Tibial artery (tissue), 4 donors: ENCODE measurements around the gene MAGI3.

Experiments used
- DNase-seq, 2 donors: peaks; one replicate each; pipeline ENCODE4 v3.0.0-alpha.2; 2019
- H3K27ac ChIP-seq, 2 donors: fragments of 200-600 bp; sonication (generic) in 1 of 2; 1 replicate in 1 of 2; 2 replicates in 1 of 2; pipeline ENCODE4 v1.5.1; 2018 to 2019; ENCODE audit warnings: mild to moderate bottlenecking in 1 of 2
- H3K27me3 ChIP-seq, 2 donors: fragments of 200-600 bp; sonication (generic) in 1 of 2; one replicate each; pipeline versions ENCODE4 v1.5.1 to v1.6.0; 2016 to 2019
- H3K36me3 ChIP-seq, 3 donors: fragments of 200-600 bp; sonication (generic) in 2 of 3; one replicate each; pipeline ENCODE4 v1.5.1; 2016 to 2019; ENCODE audit warnings: mild to moderate bottlenecking in 2 of 3
- H3K4me1 ChIP-seq, 4 donors: fragments of 200-600 bp; sonication (generic) in 2 of 4; 1 replicate in 3 of 4; 2 replicates in 1 of 4; pipeline ENCODE4 v1.5.1; 2016 to 2019
- H3K4me3 ChIP-seq, 2 donors: fragments of 200-600 bp; sonication (generic) in 1 of 2; 1 replicate in 1 of 2; 2 replicates in 1 of 2; pipeline ENCODE4 v1.5.1; 2018 to 2019; ENCODE audit warnings: mild to moderate bottlenecking in 2 of 2
- H3K9me3 ChIP-seq, 3 donors: fragments of 200-600 bp; sonication (generic) in 1 of 3; one replicate each; pipeline ENCODE4 v1.5.1; 2016 to 2019
- intact Hi-C: fragments of 100-400 bp; cut with DNase I; formaldehyde crosslinking; loops from one replicate; pipeline ENCODE4 v1.15.0; 2023; ENCODE audit warnings: low total_unique reads
- TF ChIP-seq, protein P1 (sequence below), 2 experiments: fragments of 200-600 bp in 1 of 2; fragments of 450-650 bp in 1 of 2; IDR thresholded peaks; one replicate each; pipeline ENCODE4 v1.5.1; 2017 to 2019; ENCODE audit warnings: antibody characterized with exemption in 2 of 2, mild to moderate bottlenecking in 1 of 2, moderate library complexity in 1 of 2

Gene MAGI3

DNA sequence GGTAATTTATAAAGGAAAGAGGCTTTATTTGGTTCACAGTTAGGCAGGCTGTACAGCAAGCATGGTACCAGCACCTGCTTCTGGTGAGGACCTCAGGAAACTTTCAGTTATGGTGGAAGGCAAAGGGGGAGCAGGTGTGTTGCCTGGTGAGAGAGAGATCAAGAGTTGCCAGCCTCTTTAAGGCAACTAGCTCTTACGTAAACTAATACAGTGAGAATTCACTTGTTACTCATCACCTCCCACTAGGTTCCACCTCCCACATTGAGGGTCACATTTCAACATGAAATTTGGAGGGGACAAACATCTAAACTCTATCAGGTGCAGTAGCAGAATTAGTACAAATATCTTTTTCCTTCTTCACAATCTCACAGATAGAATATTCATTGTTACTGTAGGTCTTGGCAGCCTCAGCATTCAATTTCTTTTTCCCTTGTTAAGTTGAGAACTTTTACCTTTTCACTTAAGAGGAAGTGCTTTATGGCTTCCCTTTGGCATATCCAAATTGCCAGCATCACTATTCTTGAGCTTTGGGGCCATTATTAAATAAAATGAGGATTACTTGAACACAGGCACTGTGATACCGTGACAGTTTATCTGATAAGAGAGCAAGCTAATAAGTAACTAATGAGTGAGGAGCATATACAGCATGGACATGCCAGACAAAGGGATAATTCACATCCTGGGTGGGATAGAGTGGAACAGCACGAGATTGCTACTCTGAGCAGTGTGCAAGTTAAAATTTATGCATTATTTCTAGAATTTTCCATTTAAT is 48.4 kb downstream of the MAGI3 start:
- Histone ChIP-seq H3K27me3 (no peaks in the 10 kb centered on the region), H3K36me3 (no peaks in the 10 kb centered on the region), H3K4me1 (peaks cover 0 to 7% (median 0%) of the 10 kb centered on the region in 4 donors), H3K4me3 (no peak overlapping the region), H3K9me3 (no peaks in the 10 kb centered on the region), H3K27ac (no peak overlapping the region)
- no peak for DNase-seq
- intact Hi-C loops = no loop called here
- TF ChIP-seq, protein P1, sequence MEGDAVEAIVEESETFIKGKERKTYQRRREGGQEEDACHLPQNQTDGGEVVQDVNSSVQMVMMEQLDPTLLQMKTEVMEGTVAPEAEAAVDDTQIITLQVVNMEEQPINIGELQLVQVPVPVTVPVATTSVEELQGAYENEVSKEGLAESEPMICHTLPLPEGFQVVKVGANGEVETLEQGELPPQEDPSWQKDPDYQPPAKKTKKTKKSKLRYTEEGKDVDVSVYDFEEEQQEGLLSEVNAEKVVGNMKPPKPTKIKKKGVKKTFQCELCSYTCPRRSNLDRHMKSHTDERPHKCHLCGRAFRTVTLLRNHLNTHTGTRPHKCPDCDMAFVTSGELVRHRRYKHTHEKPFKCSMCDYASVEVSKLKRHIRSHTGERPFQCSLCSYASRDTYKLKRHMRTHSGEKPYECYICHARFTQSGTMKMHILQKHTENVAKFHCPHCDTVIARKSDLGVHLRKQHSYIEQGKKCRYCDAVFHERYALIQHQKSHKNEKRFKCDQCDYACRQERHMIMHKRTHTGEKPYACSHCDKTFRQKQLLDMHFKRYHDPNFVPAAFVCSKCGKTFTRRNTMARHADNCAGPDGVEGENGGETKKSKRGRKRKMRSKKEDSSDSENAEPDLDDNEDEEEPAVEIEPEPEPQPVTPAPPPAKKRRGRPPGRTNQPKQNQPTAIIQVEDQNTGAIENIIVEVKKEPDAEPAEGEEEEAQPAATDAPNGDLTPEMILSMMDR (IDR thresholded peaks at IDR 0.05) = no peak

DNA sequence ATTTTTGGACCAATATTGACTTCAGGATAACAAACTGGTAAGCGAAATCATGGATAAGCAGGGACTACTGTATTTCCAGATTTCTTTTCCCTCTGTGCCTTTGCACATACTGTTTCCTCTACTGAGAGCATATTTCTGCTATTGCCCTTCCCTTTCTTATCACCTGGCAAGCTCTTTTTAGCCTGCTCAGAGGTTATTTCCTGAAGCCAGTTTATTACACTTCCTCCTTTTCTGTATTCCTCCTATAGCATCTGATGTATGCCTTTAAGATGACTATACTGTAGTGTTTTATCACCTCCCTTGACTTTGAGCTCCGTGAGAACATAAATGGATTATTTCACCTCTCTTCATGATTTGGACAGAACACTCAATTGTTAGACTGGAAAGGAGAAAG is 49.0 kb downstream of the MAGI3 start:
- Histone ChIP-seq H3K36me3 (no peaks in the 10 kb centered on the region), H3K27me3 (no peaks in the 10 kb centered on the region), H3K9me3 (peaks cover 0 to 3% (median 0%) of the 10 kb centered on the region in 3 donors), H3K4me3 (no peak overlapping the region), H3K27ac (no peak overlapping the region), H3K4me1 (peaks cover 0 to 6% (median 0%) of the 10 kb centered on the region in 4 donors)
- no peak for DNase-seq
- intact Hi-C loops = no loop called here
- TF ChIP-seq, protein P1 (IDR thresholded peaks at IDR 0.05) = no peak

DNA sequence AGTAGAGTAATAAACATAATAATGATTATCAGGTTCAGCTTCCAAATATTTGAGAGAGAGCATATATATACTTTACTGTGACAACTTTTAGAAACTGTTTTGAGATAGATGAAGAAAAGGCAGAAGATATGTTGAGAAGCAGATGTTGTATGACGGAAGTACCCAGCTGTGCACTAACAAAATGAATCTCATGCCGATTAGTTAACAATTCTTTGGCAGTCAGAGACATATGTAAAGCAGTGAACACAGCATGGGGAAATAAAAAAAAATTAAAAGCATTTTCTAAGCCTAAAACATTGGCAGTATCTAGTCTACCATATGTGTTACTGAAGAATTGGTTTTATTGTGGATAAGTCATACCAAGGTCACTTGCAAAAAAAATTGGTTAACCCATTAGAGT is 51.8 kb downstream of the MAGI3 start:
- Histone ChIP-seq H3K4me3 (no peak overlapping the region), H3K4me1 (peaks cover 0 to 3% (median 0%) of the 10 kb centered on the region in 4 donors), H3K9me3 (peaks cover 0 to 15% (median 0%) of the 10 kb centered on the region in 3 donors), H3K27ac (no peak overlapping the region), H3K36me3 (no peaks in the 10 kb centered on the region), H3K27me3 (no peaks in the 10 kb centered on the region)
- no peak for DNase-seq
- intact Hi-C loops = no loop called here
- TF ChIP-seq, protein P1 (IDR thresholded peaks at IDR 0.05) = no peak

DNA sequence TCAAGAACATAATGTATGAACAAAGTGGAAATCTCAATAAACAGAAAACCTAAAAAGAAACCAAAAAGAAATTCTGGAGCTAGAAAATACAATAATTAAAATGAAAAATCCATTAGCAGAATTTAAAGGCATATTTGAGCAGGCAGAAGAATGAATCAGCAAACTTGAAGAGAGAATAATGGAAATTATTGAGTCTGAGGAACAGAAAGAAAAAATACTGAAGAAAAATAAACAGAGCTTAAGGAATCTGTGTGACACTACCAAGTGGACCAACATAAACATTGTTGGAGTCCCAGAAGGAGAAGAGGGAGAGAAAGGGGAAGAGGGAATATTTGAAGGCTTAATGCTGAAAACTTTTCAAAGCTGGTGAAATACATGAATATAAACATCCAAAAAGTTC is 54.5 kb downstream of the MAGI3 start:
- TF ChIP-seq, protein P1 (IDR thresholded peaks at IDR 0.05) = no peak
- Histone ChIP-seq H3K27me3 (no peaks in the 10 kb centered on the region), H3K27ac (no peak overlapping the region), H3K4me3 (no peak overlapping the region), H3K4me1 (peaks cover 0 to 3% (median 0%) of the 10 kb centered on the region in 4 donors), H3K36me3 (no peaks in the 10 kb centered on the region), H3K9me3 (peaks cover 0 to 15% (median 0%) of the 10 kb centered on the region in 3 donors)
- intact Hi-C loops = no loop called here
- no peak for DNase-seq

DNA sequence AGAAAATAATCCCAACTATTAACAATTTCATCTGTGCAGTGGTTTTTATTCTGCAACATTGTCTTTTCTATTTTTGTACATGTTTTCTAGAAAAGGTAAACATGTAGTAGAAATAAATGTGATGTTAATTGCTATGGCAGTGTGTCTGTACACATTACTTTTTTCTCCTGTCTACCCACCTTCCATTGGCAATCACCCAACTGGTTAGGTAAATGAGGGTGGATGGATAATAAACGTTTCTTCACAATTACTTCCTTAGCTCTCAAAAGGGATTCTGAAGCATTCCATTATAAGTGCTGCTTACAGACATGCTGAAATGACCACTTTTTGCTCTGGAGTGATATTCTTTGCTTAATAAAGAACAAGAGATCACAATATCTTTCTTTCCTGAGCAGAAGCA is 61.4 kb downstream of the MAGI3 start:
- TF ChIP-seq, protein P1 (IDR thresholded peaks at IDR 0.05) = no peak

More for the DNA sequence above, 61.4 kb downstream of the MAGI3 start:
- H3K36me3 ChIP-seq = no peaks in the 10 kb centered on the region
- no peaks in the 10 kb centered on the region for H3K9me3 ChIP-seq
- H3K27me3 ChIP-seq = no peaks in the 10 kb centered on the region
- peaks cover 0 to 17% (median 3%) of the 10 kb centered on the region in 4 donors for H3K4me1 ChIP-seq
- no peak overlapping the region for H3K27ac ChIP-seq
- no peak overlapping the region for H3K4me3 ChIP-seq
- intact Hi-C loops = no loop called here
- no peak for DNase-seq
